K562 (cell line): ENCODE data around the gene SLC25A29. TPM values are rescaled to one million over a fixed set of nuclear protein-coding genes. Genes with fewer than 3 reads are reported as not detected.

ENCODE experiments used
- CC2D1A ChIP-seq: fragments of 450-650 bp; IDR thresholded peaks from 2 replicates; pipeline ENCODE4 v1.6.1; 2017; ENCODE audit warnings: mild to moderate bottlenecking
- DACH1 ChIP-seq: fragments of 450-650 bp; IDR thresholded peaks from 2 replicates; pipeline ENCODE4 v1.6.1; 2018; ENCODE audit not compliant: partially characterized antibody
- DEAF1 ChIP-seq: fragments of 450-650 bp; formaldehyde crosslinking; IDR thresholded peaks from 2 replicates; pipeline ENCODE4 v1.4.0; 2020; ENCODE audit warnings: mild to moderate bottlenecking, moderate library complexity
- ESRRA ChIP-seq: fragments of 450-650 bp; IDR thresholded peaks from 2 replicates; pipeline ENCODE4 v1.6.1; 2014; ENCODE audit warnings: low read depth, mild to moderate bottlenecking, moderate library complexity, borderline replicate concordance
- FOXA1 ChIP-seq: fragments of 450-650 bp; IDR thresholded peaks from 2 replicates; pipeline ENCODE4 v1.6.1; 2016; ENCODE audit warnings: mild to moderate bottlenecking, borderline replicate concordance
- HMBOX1 ChIP-seq: sonication (generic); IDR thresholded peaks from 2 replicates; pipeline ENCODE4 v1.6.1; 2016
- MAZ ChIP-seq, 2 experiments: fragments of 450-650 bp in 1 of 2; sonication (generic) in 1 of 2; formaldehyde crosslinking; IDR thresholded peaks in 1 of 2; conservative IDR thresholded peaks in 1 of 2; 2 replicates each; pipeline versions ENCODE4 v1.4.0 to v1.5.0; 2020; ENCODE audit warnings: mild to moderate bottlenecking in 1 of 2, missing genetic modification reagents in 1 of 2
- NR2C2 ChIP-seq, 2 experiments: fragments of 200-800 bp in 1 of 2; sonication (Bioruptor generic) in 1 of 2; sonication (generic) in 1 of 2; formaldehyde crosslinking in 1 of 2; IDR thresholded peaks; 2 replicates each; pipeline versions ENCODE4 v1.6.1 to v1.8.0; 2016 to 2022; ENCODE audit warnings: mild to moderate bottlenecking in 1 of 2, missing compliant biosample characterization in 1 of 2, missing genetic modification characterization in 1 of 2, missing genetic modification reagents in 1 of 2
- PRDM10 ChIP-seq: fragments of 450-650 bp; IDR thresholded peaks from 2 replicates; pipeline ENCODE4 v1.6.1; 2018; ENCODE audit not compliant: partially characterized antibody
- RAD21 ChIP-seq, 2 experiments: fragments of 250-450 bp in 1 of 2; fragments of 450-650 bp in 1 of 2; sonication (Bioruptor Pico) in 1 of 2; formaldehyde crosslinking in 1 of 2; IDR thresholded peaks in 1 of 2; conservative IDR thresholded peaks in 1 of 2; 2 replicates each; pipeline versions ENCODE4 v1.4.0 to v1.8.0; 2020 to 2022; ENCODE audit warnings: mild to moderate bottlenecking in 2 of 2, moderate library complexity in 1 of 2
- RB1 ChIP-seq: fragments of 450-650 bp; IDR thresholded peaks from 2 replicates; pipeline ENCODE4 v1.6.1; 2017; ENCODE audit warnings: low read depth, mild to moderate bottlenecking
- STAT6 ChIP-seq: sonication (generic); formaldehyde crosslinking; IDR thresholded peaks from 2 replicates; pipeline ENCODE4 v1.8.1; 2023; ENCODE audit warnings: mild to moderate bottlenecking, missing genetic modification reagents
- TGIF2 ChIP-seq: sonication (generic); formaldehyde crosslinking; IDR thresholded peaks from 2 replicates; pipeline ENCODE4 v1.8.1; 2022; ENCODE audit warnings: mild to moderate bottlenecking, missing genetic modification reagents, moderate library complexity
- polyA plus RNA-seq, 8 experiments: library from polyadenylated mRNA; depleted of rRNA in 4 of 8; stranded (reverse) in 5 of 8; unstranded in 3 of 8; fragments of >200 nt; fragmentation: Nextera tagmentation in 2 of 8; fragmentation: Illumina TruSeq in 1 of 8; extraction: Ambion mirVana in 2 of 8; extraction: Trizol in 1 of 8; gene quantifications; 2 replicates each; pipeline versions ENCODE4 v1.2.1 to v1.2.3, GENCODE V29; 2011 to 2014; ENCODE audit warnings: inconsistent platforms in 1 of 8, missing spikeins in 1 of 8
- total RNA-seq, 7 experiments: library from RNA; depleted of rRNA in 6 of 7; stranded (reverse); fragments of >200 nt in 6 of 7; fragmentation: Illumina TruSeq in 2 of 7; extraction: Trizol in 2 of 7; gene quantifications; 2 replicates each; pipeline versions ENCODE4 v1.2.1 to v1.2.3, GENCODE V29; 2011 to 2021; ENCODE audit warnings: low replicate concordance in 1 of 7

The SLC25A29 gene
- total and polyA plus RNA-seq, 9 of the 15 experiments (the other 6 are each of a cell fraction or from before 2014, with no cell fraction given) = 0.07 to 17.5 (median 4.8) TPM

GRCh38 chr14:100246809-100247428, 59.3 kb downstream of the SLC25A29 start (continued):
- no peak for TF ChIP-seq DEAF1
- peak in 1 of 2 experiments; percentile 50; a peak in 3 of 4 replicates for TF ChIP-seq RAD21 (CRISPR knock-in tag; conservative IDR thresholded peaks at IDR 0.05 in 1 of 2, IDR thresholded peaks at IDR 0.05 in 1 of 2)
- TF ChIP-seq MAZ (CRISPR knock-in tag; conservative IDR thresholded peaks at IDR 0.05 in 1 of 2, IDR thresholded peaks at IDR 0.05 in 1 of 2) = peak in 1 of 2 experiments; percentile 60; a peak in 2 of 4 replicates
- TF ChIP-seq STAT6 (CRISPR knock-in tag) = no peak
- peak; percentile 63 for TF ChIP-seq HMBOX1
- TF ChIP-seq CC2D1A = no peak
- peak; percentile 52 for TF ChIP-seq DACH1
- peak; percentile 44 for TF ChIP-seq PRDM10
- TF ChIP-seq RB1 = 0 out of 2 replicates have a peak, but pooled peaks have one; percentile 32
- TF ChIP-seq ESRRA = 0 out of 2 replicates have a peak, but pooled peaks have one; percentile 14
- TF ChIP-seq FOXA1 = no peak
- TF ChIP-seq NR2C2 (CRISPR knock-in tag; IDR thresholded peaks at IDR 0.05) = no peak
- 0 out of 2 replicates have a peak, but pooled peaks have one; percentile 24 for TF ChIP-seq NR2C2 (tag; IDR thresholded peaks at IDR 0.05)
- no peak for TF ChIP-seq TGIF2 (CRISPR knock-in tag)
